Hepatocyte (in vitro differentiated cells): ENCODE measurements around the gene DAPK2. TPM values are rescaled to one million over a fixed set of nuclear protein-coding genes. Genes with fewer than 3 reads are reported as not detected.

Source experiments
- DNase-seq: peaks from one replicate; pipeline ENCODE4 v3.0.0-alpha.2; 2016; ENCODE audit warnings: low spot score
- H2AFZ ChIP-seq: fragments of 200-600 bp; sonication (generic); 2 replicates; pipeline ENCODE4 v1.6.0; 2016; ENCODE audit warnings: antibody characterized with exemption, mild to moderate bottlenecking
- H3K27ac ChIP-seq: fragments of 200-600 bp; sonication (generic); 2 replicates; pipeline ENCODE4 v1.5.1; 2016; ENCODE audit warnings: mild to moderate bottlenecking
- H3K27me3 ChIP-seq: fragments of 200-600 bp; sonication (generic); 2 replicates; pipeline ENCODE4 v1.6.1; 2016
- H3K36me3 ChIP-seq: fragments of 200-600 bp; sonication (generic); replicated peaks from 2 replicates; pipeline ENCODE4 v1.5.1; 2016; ENCODE audit warnings: low read depth; ENCODE audit not compliant: insufficient read depth
- H3K4me1 ChIP-seq: fragments of 200-600 bp; sonication (generic); 2 replicates; pipeline ENCODE4 v1.5.1; 2016; ENCODE audit warnings: mild to moderate bottlenecking, moderate library complexity; ENCODE audit not compliant: insufficient read depth
- H3K4me2 ChIP-seq: fragments of 200-600 bp; sonication (generic); 2 replicates; pipeline ENCODE4 v1.6.0; 2016
- H3K4me3 ChIP-seq: fragments of 200-600 bp; sonication (generic); 2 replicates; pipeline ENCODE4 v1.5.1; 2016; ENCODE audit warnings: mild to moderate bottlenecking
- H3K79me2 ChIP-seq: fragments of 200-600 bp; sonication (generic); 2 replicates; pipeline ENCODE4 v1.6.0; 2017; ENCODE audit warnings: mild to moderate bottlenecking
- H3K9me2 ChIP-seq: fragments of 200-600 bp; sonication (generic); replicated peaks from 2 replicates; pipeline ENCODE4 v1.6.0; 2017; ENCODE audit warnings: mild to moderate bottlenecking; ENCODE audit not compliant: insufficient read depth
- H3K9me3 ChIP-seq: fragments of 200-600 bp; sonication (generic); 2 replicates; pipeline ENCODE4 v1.5.1; 2016; ENCODE audit warnings: low read depth, mild to moderate bottlenecking
- H4K20me1 ChIP-seq: fragments of 200-600 bp; sonication (generic); 2 replicates; pipeline ENCODE4 v1.6.0; 2016; ENCODE audit warnings: mild to moderate bottlenecking; ENCODE audit not compliant: insufficient read depth, poor library complexity, severe bottlenecking
- CTCF ChIP-seq: fragments of 200-600 bp; sonication (generic); IDR thresholded peaks from 2 replicates; pipeline ENCODE4 v1.5.1; 2016; ENCODE audit warnings: antibody characterized with exemption, mild to moderate bottlenecking; ENCODE audit not compliant: poor library complexity
- EZH2 ChIP-seq: fragments of 200-600 bp; sonication (generic); IDR thresholded peaks from 2 replicates; pipeline ENCODE4 v1.6.1; 2016; ENCODE audit warnings: antibody characterized with exemption, mild to moderate bottlenecking, borderline replicate concordance
- EZH2phosphoT487 ChIP-seq: fragments of 200-600 bp; sonication (generic); IDR thresholded peaks from one replicate; pipeline ENCODE4 v1.6.1; 2018; ENCODE audit warnings: antibody characterized with exemption, mild to moderate bottlenecking, low read depth, moderate library complexity; ENCODE audit not compliant: unreplicated experiment, severe bottlenecking
- WGBS: methylation state at CpG from one replicate; pipeline ENCODE4 v1.1.6; 2016; ENCODE audit warnings: low lambda C conversion rate; ENCODE audit errors: missing lambda C conversion rate; 5-methylcytosine and 5-hydroxymethylcytosine counted together
- polyA plus RNA-seq: library from polyadenylated mRNA; unstranded; fragments of >200 nt; fragmentation: Nextera tagmentation; extraction: Ambion mirVana; gene quantifications from 2 replicates; pipeline ENCODE4 v1.2.1, GENCODE V29; 2016
- total RNA-seq: library from RNA; depleted of rRNA; stranded (reverse); fragments of >200 nt; gene quantifications from 2 replicates; pipeline ENCODE4 v1.2.3, GENCODE V29; 2014

DAPK2 gene
- total and polyA plus RNA-seq, 2 experiments from 2014 or later = 4.9 to 5.1 TPM

GRCh38 chr15:63985221-63986184 is 60.8 kb downstream of the DAPK2 start:
- TF ChIP-seq EZH2 (no peak), EZH2phosphoT487 (no peak), CTCF (no peak)
- DNase-seq = no peak
- WGBS = 79% methylated on average over 17 of the region's 17 CpGs
- peaks cover 7% of the 10 kb centered on the region for H3K4me1 ChIP-seq
- no peaks in the 10 kb centered on the region for H3K9me2 ChIP-seq
- H3K27me3 ChIP-seq = no peaks in the 10 kb centered on the region
- H3K4me3 ChIP-seq = no peak overlapping the region
- H3K79me2 ChIP-seq = no peaks in the 10 kb centered on the region
- no peak overlapping the region for H3K4me2 ChIP-seq
- no peaks in the 10 kb centered on the region for H3K36me3 ChIP-seq
- no peak overlapping the region for H2AFZ ChIP-seq
- no peaks in the 10 kb centered on the region for H3K9me3 ChIP-seq
- no peak overlapping the region for H3K27ac ChIP-seq
- no peaks in the 10 kb centered on the region for H4K20me1 ChIP-seq

GRCh38 chr15:63984331-63984730 is 62.0 kb downstream of the DAPK2 start:
- Histone ChIP-seq H3K27ac (no peak overlapping the region), H3K36me3 (no peaks in the 10 kb centered on the region)
- 84% methylated on average over 3 of the region's 3 CpGs for WGBS

GRCh38 chr15:63983061-63983711 is 63.1 kb downstream of the DAPK2 start:
- H3K4me3 ChIP-seq = no peak overlapping the region
- DNase-seq = no peak
- no peaks in the 10 kb centered on the region for H3K9me2 ChIP-seq
- TF ChIP-seq CTCF (no peak), EZH2phosphoT487 (no peak), EZH2 (no peak)
- H3K9me3 ChIP-seq = no peaks in the 10 kb centered on the region
- no peaks in the 10 kb centered on the region for H4K20me1 ChIP-seq
- no peaks in the 10 kb centered on the region for H3K79me2 ChIP-seq
- no peaks in the 10 kb centered on the region for H3K27me3 ChIP-seq
- no peak overlapping the region for H2AFZ ChIP-seq
- H3K27ac ChIP-seq = no peak overlapping the region
- H3K36me3 ChIP-seq = no peaks in the 10 kb centered on the region
- H3K4me2 ChIP-seq = no peak overlapping the region
- peaks cover 17% of the 10 kb centered on the region for H3K4me1 ChIP-seq
- 93% methylated on average over 19 of the region's 19 CpGs for WGBS

More at GRCh38 chr15:63984331-63984730, 62.0 kb downstream of the DAPK2 start:
- Histone ChIP-seq H3K4me2 (no peak overlapping the region), H3K9me2 (no peaks in the 10 kb centered on the region), H3K4me1 (peaks cover 8% of the 10 kb centered on the region), H3K4me3 (no peak overlapping the region), H3K79me2 (no peaks in the 10 kb centered on the region), H3K27me3 (no peaks in the 10 kb centered on the region), H4K20me1 (no peaks in the 10 kb centered on the region), H3K9me3 (no peaks in the 10 kb centered on the region), H2AFZ (no peak overlapping the region)
- TF ChIP-seq EZH2 (no peak), EZH2phosphoT487 (no peak), CTCF (no peak)
- DNase-seq = no peak
